Measurements from ENCODE around the gene AIPL1. TPM values are rescaled to one million over a fixed set of nuclear protein-coding genes. Genes with fewer than 3 reads are reported as not detected.

Gene AIPL1
- total RNA-seq, 1 experiment from 2014 or later: 0.46 TPM

GRCh38 chr17:6422654-6423241 is 12.2 kb downstream of the AIPL1 start:
- Mint-ChIP-seq H3K27ac (no peak overlapping the region), H3K4me3 (no peak overlapping the region), H3K27me3 (ENCODE audit: low read depth) (no peaks in the 10 kb centered on the region), H3K4me1 (peaks cover 13% of the 10 kb centered on the region), H3K36me3 (no peaks in the 10 kb centered on the region), H3K9me3 (no peaks in the 10 kb centered on the region)
- peak; percentile 35 for ATAC-seq
- CTCF ChIA-PET: interaction anchor here (0.9 to 2.9 kb wide), 9 partner anchors 10 to 829 kb away, joined by 3 to 15 read pairs (median 4); no protein-coding TSS in a partner anchor
- POLR2A ChIA-PET: no interaction called here
- TF ChIP-seq ESRRA (CRISPR knock-in tag; IDR thresholded peaks at IDR 0.05; ENCODE audit: borderline replicate concordance) (no peak), AR (CRISPR knock-in tag; IDR thresholded peaks at IDR 0.05) (no peak), FOXJ3 (CRISPR knock-in tag; IDR thresholded peaks at IDR 0.05; ENCODE audit: borderline replicate concordance) (no peak), PREB (CRISPR knock-in tag; IDR thresholded peaks at IDR 0.05; ENCODE audit: borderline replicate concordance) (no peak), ETV6 (CRISPR knock-in tag; IDR thresholded peaks at IDR 0.05) (no peak), ZMAT4 (CRISPR knock-in tag; IDR thresholded peaks at IDR 0.05) (no peak), TEAD4 (CRISPR knock-in tag; IDR thresholded peaks at IDR 0.05) (no peak)
- no peak for DNase-seq (ENCODE audit: low spot score)

GRCh38 chr17:6421700-6422604 is 13.0 kb downstream of the AIPL1 start:
- Mint-ChIP-seq H3K4me3 (no peak overlapping the region), H3K9me3 (no peaks in the 10 kb centered on the region), H3K27me3 (ENCODE audit: low read depth) (no peaks in the 10 kb centered on the region), H3K36me3 (no peaks in the 10 kb centered on the region), H3K27ac (no peak overlapping the region), H3K4me1 (peaks cover 20% of the 10 kb centered on the region)
- ChIA-PET POLR2A (no interaction called here), CTCF (interaction anchor here (0.8 to 2.9 kb wide), 15 partner anchors 9 to 828 kb away, joined by 3 to 15 read pairs (median 3); no protein-coding TSS in a partner anchor)
- DNase-seq (ENCODE audit: low spot score) (peak; percentile 90), ATAC-seq (peak; percentile 76)
- TF ChIP-seq CTCF (IDR thresholded peaks at IDR 0.05) (peak; percentile 82), HMGXB4 (CRISPR knock-in tag; IDR thresholded peaks at IDR 0.05) (0 out of 2 replicates have a peak, but pooled peaks have one; percentile 61), AFF4 (CRISPR knock-in tag; IDR thresholded peaks at IDR 0.05; ENCODE audit: borderline replicate concordance) (no peak), IRF1 (CRISPR knock-in tag; IDR thresholded peaks at IDR 0.05) (no peak), NR3C1 (CRISPR knock-in tag; conservative IDR thresholded peaks at IDR 0.05; ENCODE audit: low read depth) (no peak), ARID4B (CRISPR knock-in tag; IDR thresholded peaks at IDR 0.05; ENCODE audit: borderline replicate concordance) (no peak)

Measured in WTC11 (cell line).